NT2/D1 (cell line): ENCODE results near the gene DDX28.
"Not testable (repeated sequence)": the region's sequence is repeated elsewhere in the genome, so short reads cannot be mapped to it uniquely, and the experiment has no call there.

Source experiments
- DNase-seq: peaks from one replicate; pipeline ENCODE4 v3.0.0-alpha.2; 2011; ENCODE audit warnings: low read depth, low spot score
- H3K27me3 ChIP-seq: 2 replicates; pipeline ENCODE4 v1.6.0; 2011; ENCODE audit warnings: mild to moderate bottlenecking; ENCODE audit not compliant: insufficient read length, insufficient read depth
- H3K36me3 ChIP-seq: 2 replicates; pipeline ENCODE4 v1.6.1; 2011; ENCODE audit warnings: mild to moderate bottlenecking, low read length, mixed read lengths; ENCODE audit not compliant: insufficient read depth, insufficient read length
- H3K4me1 ChIP-seq: 2 replicates; pipeline ENCODE4 v1.5.1; 2011; ENCODE audit not compliant: insufficient read depth, insufficient read length
- H3K4me3 ChIP-seq: 2 replicates; pipeline ENCODE4 v1.5.1; 2011; ENCODE audit warnings: low read depth; ENCODE audit not compliant: insufficient read length
- H3K9ac ChIP-seq: 2 replicates; pipeline ENCODE4 v1.6.0; 2011; ENCODE audit warnings: low read depth; ENCODE audit not compliant: insufficient read length
- H3K9me3 ChIP-seq: 2 replicates; pipeline ENCODE4 v1.5.1; 2011; ENCODE audit warnings: mild to moderate bottlenecking, low read length; ENCODE audit not compliant: insufficient read depth
- SUZ12 ChIP-seq: IDR thresholded peaks from 2 replicates; pipeline ENCODE4 v1.6.1; 2011; ENCODE audit not compliant: insufficient read length, insufficient read depth; ENCODE audit errors: extremely low read depth
- YY1 ChIP-seq: IDR thresholded peaks from 2 replicates; pipeline ENCODE4 v1.6.1; 2011; ENCODE audit not compliant: insufficient read length, insufficient read depth
- ZNF274 ChIP-seq: IDR thresholded peaks from 2 replicates; pipeline ENCODE4 v1.6.1; 2011; ENCODE audit warnings: mild to moderate bottlenecking, low read depth, low read length

Gene DDX28

DNA sequence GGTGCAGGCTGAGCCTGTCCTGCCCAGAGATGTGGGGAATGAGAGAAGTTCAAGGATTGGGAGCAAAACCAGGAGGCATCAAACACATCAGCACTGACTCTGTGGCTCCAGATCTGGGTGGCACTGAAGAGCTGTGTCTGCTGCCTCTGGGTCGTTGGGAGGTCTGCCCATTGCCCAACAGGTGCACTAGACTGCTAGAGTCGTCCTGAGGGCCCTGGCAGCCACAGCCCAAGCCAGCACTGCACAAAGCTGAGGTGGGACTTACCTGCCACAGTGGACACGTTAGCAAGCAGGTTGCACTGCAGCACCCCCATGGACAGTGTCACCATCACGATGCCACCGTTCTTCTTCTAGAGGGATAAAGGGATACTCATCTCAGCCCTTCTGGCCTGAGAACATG is 46.0 kb downstream of the DDX28 start:
- TF ChIP-seq YY1, result no peak
- no peak for TF ChIP-seq ZNF274
- TF ChIP-seq SUZ12, result no peak
- no peaks in the 10 kb centered on the region; the same call in 1 of the 2 replicates for H3K9me3 ChIP-seq
- no peak for DNase-seq
- H3K4me1 ChIP-seq, result no peaks in the 10 kb centered on the region
- H3K4me3 ChIP-seq, result no peak overlapping the region
- no peak overlapping the region for H3K9ac ChIP-seq
- no peaks in the 10 kb centered on the region for H3K36me3 ChIP-seq
- H3K27me3 ChIP-seq, result peaks cover 6% of the 10 kb centered on the region

DNA sequence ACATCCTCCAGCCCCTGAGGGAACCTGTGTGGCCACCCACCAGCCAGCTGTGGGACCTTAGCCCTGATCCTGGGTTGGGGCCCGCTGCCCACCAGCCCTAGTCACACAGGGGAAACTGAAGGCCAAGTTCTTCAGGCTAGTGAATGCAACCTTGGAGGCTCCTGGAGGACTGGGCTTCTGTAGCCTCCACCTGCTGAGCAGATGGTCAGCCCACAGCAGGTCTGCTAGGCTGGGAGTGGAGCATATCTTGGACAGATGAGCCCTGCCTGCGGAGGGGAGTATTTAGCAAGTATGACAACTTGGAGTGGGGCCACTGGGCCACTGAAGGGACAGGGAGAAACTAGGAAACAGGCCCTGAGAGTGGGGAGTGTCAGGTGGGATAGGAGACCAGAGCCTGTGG is 46.8 kb downstream of the DDX28 start:
- Histone ChIP-seq H3K27me3 (peaks cover 6% of the 10 kb centered on the region), H3K9ac (no peak overlapping the region), H3K4me1 (no peaks in the 10 kb centered on the region), H3K4me3 (no peak overlapping the region), H3K9me3 (no peaks in the 10 kb centered on the region), H3K36me3 (no peaks in the 10 kb centered on the region)
- no peak for DNase-seq
- no peak for TF ChIP-seq ZNF274

DNA sequence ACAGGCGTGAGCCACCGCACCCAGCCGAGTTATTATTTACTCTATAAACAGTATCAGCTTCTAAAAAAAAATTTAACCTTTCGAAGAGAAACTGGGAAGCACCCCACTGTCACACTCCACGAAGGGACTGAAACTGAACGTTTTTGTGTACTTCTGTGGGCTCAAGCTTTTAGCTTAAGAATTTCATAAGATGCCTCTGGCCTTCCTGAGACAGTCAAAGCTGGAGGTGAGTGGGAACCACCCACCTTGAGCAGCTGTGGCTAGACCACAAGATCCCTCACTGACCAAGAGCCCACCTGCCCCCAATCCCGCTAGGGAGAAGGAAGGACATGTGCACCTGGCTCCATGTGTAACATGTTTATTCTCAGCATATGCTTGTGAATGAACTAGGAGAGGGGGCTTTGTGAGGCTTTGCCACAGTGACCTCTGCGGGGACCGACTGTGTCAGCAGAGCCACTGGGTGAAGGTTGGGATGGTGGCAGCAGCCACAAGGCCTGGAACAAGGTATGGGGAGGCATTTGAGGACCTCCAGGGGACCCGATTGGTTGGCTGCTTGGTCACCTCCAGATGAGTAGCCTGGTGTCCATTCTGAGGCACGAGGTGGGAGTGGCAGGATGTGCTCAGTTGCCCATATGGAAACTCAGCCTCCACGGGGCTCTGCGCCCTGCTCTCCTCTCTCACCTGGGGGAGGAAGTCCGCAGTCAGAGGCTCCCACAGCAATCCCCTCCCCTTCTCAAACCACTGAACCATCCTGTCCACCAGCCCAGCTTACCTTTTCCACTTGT is 47.5 kb downstream of the DDX28 start:
- TF ChIP-seq YY1 (no peak), ZNF274 (no peak), SUZ12 (no peak)

DNA sequence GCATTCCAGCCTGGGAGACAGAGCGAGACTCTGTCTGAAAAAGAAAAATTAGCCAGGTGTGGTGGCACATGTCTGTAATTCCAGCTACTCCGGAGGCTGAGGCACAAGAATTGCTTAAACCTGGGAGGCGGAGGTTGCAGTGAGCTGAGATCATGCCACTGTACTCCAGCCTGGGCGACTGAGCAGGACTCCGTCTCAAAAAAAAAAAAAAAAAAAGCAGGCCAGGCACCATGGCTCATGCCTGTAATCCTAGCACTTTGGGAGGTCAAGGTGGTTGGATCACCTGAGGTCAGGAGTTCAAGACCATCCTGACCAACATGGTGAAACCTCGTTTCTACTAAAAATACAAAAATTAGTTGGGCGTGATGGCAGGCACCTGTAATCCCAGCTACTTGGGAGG is 50.7 kb downstream of the DDX28 start:
- H3K4me3 ChIP-seq, result not testable (repeated sequence)

More for the DNA sequence above, 47.5 kb downstream of the DDX28 start:
- Histone ChIP-seq H3K27me3 (peaks cover 6% of the 10 kb centered on the region), H3K36me3 (no peaks in the 10 kb centered on the region), H3K9me3 (no peaks in the 10 kb centered on the region), H3K4me1 (no peaks in the 10 kb centered on the region), H3K4me3 (no peak overlapping the region), H3K9ac (no peak overlapping the region)
- no peak for DNase-seq

DNA sequence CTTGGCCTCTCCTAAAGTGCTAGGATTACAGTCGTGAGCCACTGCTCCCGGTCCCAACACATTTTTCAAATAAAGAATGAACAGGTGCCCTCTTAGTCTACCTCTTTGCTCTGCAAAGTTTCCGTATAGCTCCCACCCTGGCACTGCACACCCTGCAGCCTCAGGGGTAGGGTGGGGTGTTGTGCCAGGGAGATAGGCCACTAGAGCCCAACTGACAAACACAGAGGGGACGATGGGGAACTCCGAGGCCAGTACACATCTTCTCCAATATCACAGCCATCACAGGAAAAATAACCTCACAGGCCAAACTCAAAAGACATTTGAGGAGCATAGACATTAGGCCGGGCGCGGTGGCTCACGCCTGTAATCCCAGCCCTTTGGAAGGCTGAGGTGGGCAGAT is 51.9 kb downstream of the DDX28 start:
- TF ChIP-seq ZNF274 (no peak), YY1 (no peak), SUZ12 (no peak)
- peaks cover 17% of the 10 kb centered on the region for H3K4me1 ChIP-seq

More for the DNA sequence above, 50.7 kb downstream of the DDX28 start:
- not testable (repeated sequence) for H3K9me3 ChIP-seq, H3K4me1 ChIP-seq, H3K27me3 ChIP-seq, DNase-seq, H3K36me3 ChIP-seq, H3K9ac ChIP-seq

More for the DNA sequence above, 51.9 kb downstream of the DDX28 start:
- DNase-seq, result no peak
- H3K27me3 ChIP-seq, result no peaks in the 10 kb centered on the region
- no peaks in the 10 kb centered on the region for H3K9me3 ChIP-seq
- H3K36me3 ChIP-seq, result peaks cover 13% of the 10 kb centered on the region
- H3K4me3 ChIP-seq, result no peak overlapping the region
- H3K9ac ChIP-seq, result no peak overlapping the region
